NB4 (cell line): ENCODE results near the gene TMEM253.

ENCODE experiments used
- DNase-seq: peaks from one replicate; pipeline ENCODE4 v3.0.0; 2010; ENCODE audit warnings: low read depth
- H3K4me3 ChIP-seq: one replicate; pipeline ENCODE4 v1.5.1; 2011; ENCODE audit warnings: mild to moderate bottlenecking, low read depth, low read length, moderate library complexity
- CTCF ChIP-seq: IDR thresholded peaks from one replicate; pipeline ENCODE4 v1.5.1; 2012; ENCODE audit warnings: low read depth, low read length
- MAX ChIP-seq: IDR thresholded peaks from 2 replicates; pipeline ENCODE4 v1.6.1; 2011; ENCODE audit warnings: low read depth, low read length
- MYC ChIP-seq: IDR thresholded peaks from 2 replicates; pipeline ENCODE4 v1.6.1; 2011; ENCODE audit warnings: low read depth, low read length
- POLR2A ChIP-seq: IDR thresholded peaks from 2 replicates; pipeline ENCODE4 v1.6.1; 2011; ENCODE audit warnings: mild to moderate bottlenecking; ENCODE audit not compliant: insufficient read length; ENCODE audit errors: extremely low read depth

The TMEM253 gene

DNA sequence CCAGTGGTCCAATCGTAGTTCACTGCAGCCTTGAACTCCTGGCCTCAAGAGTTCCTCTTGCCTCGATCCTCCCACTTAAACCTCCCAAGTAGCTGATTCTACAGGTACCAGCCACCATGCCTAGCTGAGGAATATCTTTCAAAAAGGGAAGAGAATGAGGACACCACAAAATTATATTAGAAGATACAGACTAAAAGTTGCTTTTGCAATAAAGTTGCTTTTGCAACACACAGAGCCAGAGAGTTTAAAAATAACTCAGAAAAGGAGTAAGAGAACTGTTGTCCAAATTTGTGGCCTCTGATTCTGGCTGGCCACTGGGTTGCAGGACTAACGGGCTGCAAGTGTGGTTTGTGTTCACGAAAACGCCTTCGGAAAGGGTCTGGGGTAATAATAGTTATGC is 19.8 kb downstream of the TMEM253 start:
- no peak overlapping the region for H3K4me3 ChIP-seq
- DNase-seq, result peak; percentile 44
- TF ChIP-seq MYC (no peak), CTCF (no peak), MAX (no peak), POLR2A (no peak)

DNA sequence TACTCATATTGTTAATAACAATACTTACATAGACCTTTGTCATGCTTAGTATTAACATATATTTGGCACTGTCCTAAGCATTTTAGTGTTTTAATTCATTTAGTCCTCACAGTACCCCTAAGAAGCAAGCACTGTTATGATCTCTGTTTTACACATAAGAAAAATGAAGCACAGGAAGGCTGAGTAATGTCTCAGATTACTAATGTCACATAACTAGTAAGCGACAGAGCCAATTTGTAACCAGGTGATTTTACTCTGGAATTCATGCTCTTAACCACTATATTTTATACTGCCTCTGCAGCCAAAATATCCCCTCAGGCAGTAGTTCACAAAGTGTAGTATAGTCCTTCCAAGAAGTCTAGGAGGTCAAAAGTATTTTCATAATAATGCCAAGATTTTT is 20.3 kb downstream of the TMEM253 start:
- no peak overlapping the region for H3K4me3 ChIP-seq
- DNase-seq, result no peak
- no peak for TF ChIP-seq POLR2A
- TF ChIP-seq MYC, result no peak
- TF ChIP-seq MAX, result no peak
- no peak for TF ChIP-seq CTCF

DNA sequence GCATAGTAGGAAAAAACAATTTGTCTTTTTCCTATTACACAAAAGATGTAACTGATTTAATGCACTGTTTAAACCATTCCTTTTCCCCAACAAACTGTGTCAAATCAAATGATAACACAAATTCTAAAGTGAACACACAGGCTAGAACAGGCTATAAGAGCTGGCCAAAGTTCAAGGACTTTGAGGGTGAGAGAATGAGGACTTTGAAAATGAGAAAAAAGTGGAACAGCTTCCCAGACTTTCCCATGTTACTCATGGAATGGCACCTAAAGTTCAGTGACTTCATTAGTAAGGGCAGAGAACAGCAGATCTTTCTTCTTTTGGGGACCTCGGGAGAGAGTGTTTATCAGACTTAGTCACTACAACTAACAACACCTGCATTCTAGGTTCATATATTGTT is 22.6 kb downstream of the TMEM253 start:
- DNase-seq, result no peak
- no peak for TF ChIP-seq CTCF
- no peak for TF ChIP-seq MAX
- TF ChIP-seq POLR2A, result no peak
- no peak for TF ChIP-seq MYC
- no peak overlapping the region for H3K4me3 ChIP-seq

DNA sequence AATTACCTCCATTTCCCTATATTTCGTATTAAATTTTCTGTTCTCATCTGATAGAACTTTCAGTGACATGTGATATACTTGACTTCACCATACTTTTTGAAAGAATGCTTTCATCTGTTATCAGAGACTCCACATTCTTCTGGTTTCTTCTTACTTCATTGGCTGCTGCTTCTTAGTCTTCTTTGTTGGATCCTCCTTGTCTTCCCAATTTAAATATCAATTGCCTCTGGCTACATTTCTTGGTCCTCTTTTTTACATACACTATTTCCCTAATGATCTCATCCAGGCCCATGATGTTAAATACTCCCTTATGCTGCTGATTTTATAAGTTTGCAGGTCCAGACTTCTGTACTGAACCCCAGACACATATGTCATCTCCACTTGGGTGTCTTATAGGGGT is 33.0 kb downstream of the TMEM253 start:
- TF ChIP-seq CTCF (no peak), POLR2A (no peak), MYC (no peak), MAX (no peak)
- no peak for DNase-seq
- no peak overlapping the region for H3K4me3 ChIP-seq

DNA sequence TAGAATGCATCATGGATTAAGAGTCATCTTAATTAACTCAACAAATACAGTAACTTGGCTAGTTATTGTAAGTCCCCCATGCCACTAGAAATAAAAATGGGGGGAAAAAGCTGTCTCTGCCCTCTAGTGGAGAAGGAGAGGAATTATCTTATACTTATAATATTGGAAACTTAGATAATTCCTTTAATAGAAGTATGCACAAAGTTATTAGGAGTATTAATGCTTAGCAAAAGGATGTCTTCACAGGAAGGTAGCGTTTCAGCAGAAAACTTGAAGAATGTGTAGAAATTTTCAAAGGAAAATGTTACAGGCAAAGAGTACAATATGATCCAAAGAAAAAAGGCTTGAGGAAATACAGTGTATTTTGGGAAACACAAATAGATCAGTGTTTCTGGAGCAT is 35.2 kb downstream of the TMEM253 start:
- peak; percentile 34 for DNase-seq
- H3K4me3 ChIP-seq, result no peak overlapping the region
- TF ChIP-seq MAX (no peak), MYC (no peak), CTCF (peak; percentile 53), POLR2A (no peak)

DNA sequence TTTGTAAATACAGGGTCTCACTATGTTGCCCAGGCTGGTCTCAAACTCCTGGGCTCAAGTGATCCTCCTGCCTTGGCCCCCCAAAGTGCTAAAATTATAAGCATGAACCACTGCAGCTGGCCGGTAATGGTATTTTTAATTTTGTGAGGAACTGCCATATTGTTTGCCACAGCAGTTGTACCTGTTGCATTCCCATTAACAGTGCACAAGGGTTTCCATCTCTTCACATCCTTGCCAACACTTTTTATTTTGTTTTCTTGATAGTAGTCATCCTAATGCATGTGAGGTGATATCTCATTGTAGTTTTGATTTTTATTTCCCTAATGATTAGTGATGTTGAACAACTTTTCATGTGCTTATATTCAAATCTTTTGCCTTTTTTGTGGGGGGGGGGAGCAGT is 41.5 kb downstream of the TMEM253 start:
- TF ChIP-seq CTCF (no peak), MAX (no peak), POLR2A (no peak)
- no peak overlapping the region for H3K4me3 ChIP-seq
- no peak for DNase-seq
